AG04450 (cell line): ENCODE results near the gene IRX3. TPM values are rescaled to one million over a fixed set of nuclear protein-coding genes. Genes with fewer than 3 reads are reported as not detected.

Source experiments
- CTCF ChIA-PET: fragments of 300-600, 350-600 bp; formaldehyde crosslinking; extraction: SDS; loops from one replicate; lab custom pipeline; 2022; ENCODE audit warnings: antibody characterized with exemption, inconsistent platforms; lab: Charles Lee
- POLR2A ChIA-PET: fragments of 350-600 bp; formaldehyde crosslinking; extraction: SDS; loops from one replicate; lab custom pipeline; 2021; ENCODE audit warnings: antibody characterized with exemption, inconsistent platforms; lab: Yijun Ruan, JAX
- DNase-seq: peaks from one replicate; pipeline ENCODE4 v3.0.0-alpha.2; 2011; ENCODE audit warnings: low read depth, low spot score
- H3K27ac ChIP-seq: one replicate; pipeline ENCODE4 v1.5.1; 2012; ENCODE audit warnings: low read depth, low read length, control low read depth
- H3K27me3 ChIP-seq: one replicate; pipeline ENCODE4 v1.6.0; 2012; ENCODE audit warnings: low read length; ENCODE audit not compliant: control insufficient read depth, insufficient read depth
- H3K4me3 ChIP-seq: 2 replicates; pipeline ENCODE4 v1.5.1; 2011; ENCODE audit warnings: mild to moderate bottlenecking, low read depth, low read length, control low read depth
- H3K9me3 ChIP-seq: 2 replicates; pipeline ENCODE4 v1.5.1; 2012; ENCODE audit warnings: low read length; ENCODE audit not compliant: control insufficient read depth, insufficient read depth
- polyA plus RNA-seq: library from polyadenylated mRNA; depleted of rRNA; stranded (reverse); fragments of >200 nt; gene quantifications from 2 replicates; pipeline ENCODE4 v1.2.3, GENCODE V29; 2011
- TF ChIP-seq, protein P1 (sequence below): IDR thresholded peaks from 2 replicates; pipeline ENCODE4 v1.5.1; 2011; ENCODE audit warnings: low read depth, low read length, control low read depth, inconsistent platforms

The IRX3 gene
- polyA plus RNA-seq, 1 experiment, result not detected

DNA sequence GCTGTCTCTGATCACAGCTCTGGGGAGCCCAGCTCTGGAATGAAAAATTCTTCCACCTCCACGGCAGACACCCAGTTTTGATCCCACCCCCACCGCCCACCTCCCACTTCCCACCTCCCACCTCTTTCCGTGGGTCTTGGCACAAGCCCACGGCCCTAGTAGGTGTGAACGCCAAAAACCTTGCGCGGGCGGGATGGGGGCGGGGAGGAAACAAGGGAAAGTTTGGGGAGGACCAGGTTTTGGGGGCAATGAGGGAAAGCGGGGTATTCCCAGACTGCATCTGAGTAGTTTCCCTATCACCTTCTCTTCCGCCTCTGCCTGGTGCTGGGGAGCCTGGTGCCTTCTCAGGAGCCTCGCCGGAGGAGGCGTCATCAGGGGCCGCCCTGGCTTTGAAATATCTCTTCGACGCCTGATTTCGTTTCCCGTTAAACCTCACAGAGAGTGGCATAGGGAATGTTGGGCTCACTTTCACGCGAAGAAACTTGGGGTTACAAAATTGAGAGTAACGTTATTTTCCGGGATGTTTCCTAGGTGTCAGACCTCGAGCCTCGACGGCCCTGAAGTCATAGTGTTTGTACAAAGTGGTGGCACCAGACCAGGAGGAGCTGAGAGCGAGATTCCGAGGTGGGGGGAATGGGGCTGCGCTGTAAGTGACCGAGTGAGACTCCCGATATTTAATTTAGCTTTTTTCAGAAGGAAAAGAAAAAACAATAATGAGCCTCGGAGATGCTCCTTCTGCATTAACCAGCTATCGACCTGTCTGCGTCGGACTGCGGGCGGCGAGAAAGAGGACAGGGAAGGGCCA is 1.6 kb upstream of the IRX3 start:
- CTCF ChIA-PET, result no interaction called here
- no peak for DNase-seq
- POLR2A ChIA-PET, result no interaction called here

DNA sequence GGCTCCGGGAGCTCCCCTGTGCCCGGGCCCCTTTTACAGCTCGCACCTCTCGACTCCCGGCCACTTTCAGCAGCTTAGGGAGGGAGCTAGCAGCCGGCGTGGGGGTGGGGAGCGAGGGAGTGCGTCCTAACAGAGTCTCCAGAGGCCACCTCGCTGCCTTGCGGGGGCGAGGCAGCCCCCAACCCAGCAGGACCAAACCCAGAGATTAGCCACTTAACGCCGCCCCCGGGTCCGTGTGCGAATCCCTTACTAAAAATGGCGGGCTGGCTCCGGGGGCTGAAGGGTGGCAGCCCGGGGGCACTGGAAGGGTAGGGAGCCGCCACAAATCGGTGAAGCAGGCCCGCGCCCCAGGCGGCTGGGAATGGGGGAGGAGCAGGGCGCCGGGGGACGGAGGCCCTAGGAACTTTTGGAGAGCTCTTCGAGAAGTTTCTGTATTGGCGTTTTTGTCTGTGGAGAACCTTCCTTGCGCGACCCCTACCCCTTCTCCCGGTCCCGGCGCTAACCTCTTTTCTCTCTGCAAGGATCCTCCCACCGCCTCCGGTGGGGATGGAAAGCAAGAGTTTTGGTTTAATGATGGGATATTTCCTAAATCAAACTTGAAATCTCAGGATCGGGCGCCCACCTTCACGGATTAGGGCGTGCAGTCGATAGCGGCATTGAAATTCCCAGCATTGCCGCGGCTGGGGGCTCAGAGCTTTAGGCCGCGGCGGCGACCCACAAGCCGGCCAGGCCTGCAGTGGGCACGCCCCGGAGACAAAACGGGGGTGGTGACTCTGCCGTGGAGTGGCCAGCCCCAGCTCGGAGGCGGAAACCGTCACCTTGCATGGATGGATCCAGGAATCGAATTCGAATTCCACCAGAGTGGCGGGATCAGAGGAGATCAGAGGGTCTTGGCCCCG is 793 bp upstream of the IRX3 start:
- ChIA-PET POLR2A (no interaction called here), CTCF (no interaction called here)
- Histone ChIP-seq H3K27me3 (peaks cover 82% of the 10 kb centered on the region), H3K9me3 (peaks cover 14% of the 10 kb centered on the region; the same call in 1 of the 2 replicates), H3K27ac (no peak overlapping the region), H3K4me3 (no peak overlapping the region; the same call in 1 of the 2 replicates)
- TF ChIP-seq, protein P1, sequence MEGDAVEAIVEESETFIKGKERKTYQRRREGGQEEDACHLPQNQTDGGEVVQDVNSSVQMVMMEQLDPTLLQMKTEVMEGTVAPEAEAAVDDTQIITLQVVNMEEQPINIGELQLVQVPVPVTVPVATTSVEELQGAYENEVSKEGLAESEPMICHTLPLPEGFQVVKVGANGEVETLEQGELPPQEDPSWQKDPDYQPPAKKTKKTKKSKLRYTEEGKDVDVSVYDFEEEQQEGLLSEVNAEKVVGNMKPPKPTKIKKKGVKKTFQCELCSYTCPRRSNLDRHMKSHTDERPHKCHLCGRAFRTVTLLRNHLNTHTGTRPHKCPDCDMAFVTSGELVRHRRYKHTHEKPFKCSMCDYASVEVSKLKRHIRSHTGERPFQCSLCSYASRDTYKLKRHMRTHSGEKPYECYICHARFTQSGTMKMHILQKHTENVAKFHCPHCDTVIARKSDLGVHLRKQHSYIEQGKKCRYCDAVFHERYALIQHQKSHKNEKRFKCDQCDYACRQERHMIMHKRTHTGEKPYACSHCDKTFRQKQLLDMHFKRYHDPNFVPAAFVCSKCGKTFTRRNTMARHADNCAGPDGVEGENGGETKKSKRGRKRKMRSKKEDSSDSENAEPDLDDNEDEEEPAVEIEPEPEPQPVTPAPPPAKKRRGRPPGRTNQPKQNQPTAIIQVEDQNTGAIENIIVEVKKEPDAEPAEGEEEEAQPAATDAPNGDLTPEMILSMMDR, result no peak
- no peak for DNase-seq

More for the DNA sequence above, 1.6 kb upstream of the IRX3 start:
- no peak overlapping the region for H3K4me3 ChIP-seq
- TF ChIP-seq, protein P1, result no peak
- peaks cover 14% of the 10 kb centered on the region; the same call in 1 of the 2 replicates for H3K9me3 ChIP-seq
- peaks cover 79% of the 10 kb centered on the region for H3K27me3 ChIP-seq
- H3K27ac ChIP-seq, result no peak overlapping the region

DNA sequence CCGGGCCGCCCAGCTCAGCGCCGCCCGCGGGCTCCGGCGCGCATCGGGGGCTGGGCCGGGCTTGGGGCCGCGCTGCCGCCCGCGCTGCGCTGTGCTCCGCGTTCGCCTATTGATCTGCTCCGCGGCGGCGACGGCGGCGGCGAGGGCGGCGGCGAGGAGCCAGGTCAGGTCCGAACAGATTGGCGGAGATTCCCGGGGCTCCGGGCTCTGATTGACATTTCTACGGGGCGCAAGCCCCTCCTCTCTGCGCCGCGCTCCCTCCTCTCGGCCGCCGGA is 559 bp downstream of the IRX3 start:
- ChIA-PET CTCF (no interaction called here), POLR2A (no interaction called here)
- H3K27ac ChIP-seq, result no peak overlapping the region
- H3K4me3 ChIP-seq, result peak overlapping the region; percentile 55
- peaks cover 86% of the 10 kb centered on the region for H3K27me3 ChIP-seq
- TF ChIP-seq, protein P1, result no peak
- DNase-seq, result no peak
- H3K9me3 ChIP-seq, result peaks cover 13% of the 10 kb centered on the region; the same call in 1 of the 2 replicates

DNA sequence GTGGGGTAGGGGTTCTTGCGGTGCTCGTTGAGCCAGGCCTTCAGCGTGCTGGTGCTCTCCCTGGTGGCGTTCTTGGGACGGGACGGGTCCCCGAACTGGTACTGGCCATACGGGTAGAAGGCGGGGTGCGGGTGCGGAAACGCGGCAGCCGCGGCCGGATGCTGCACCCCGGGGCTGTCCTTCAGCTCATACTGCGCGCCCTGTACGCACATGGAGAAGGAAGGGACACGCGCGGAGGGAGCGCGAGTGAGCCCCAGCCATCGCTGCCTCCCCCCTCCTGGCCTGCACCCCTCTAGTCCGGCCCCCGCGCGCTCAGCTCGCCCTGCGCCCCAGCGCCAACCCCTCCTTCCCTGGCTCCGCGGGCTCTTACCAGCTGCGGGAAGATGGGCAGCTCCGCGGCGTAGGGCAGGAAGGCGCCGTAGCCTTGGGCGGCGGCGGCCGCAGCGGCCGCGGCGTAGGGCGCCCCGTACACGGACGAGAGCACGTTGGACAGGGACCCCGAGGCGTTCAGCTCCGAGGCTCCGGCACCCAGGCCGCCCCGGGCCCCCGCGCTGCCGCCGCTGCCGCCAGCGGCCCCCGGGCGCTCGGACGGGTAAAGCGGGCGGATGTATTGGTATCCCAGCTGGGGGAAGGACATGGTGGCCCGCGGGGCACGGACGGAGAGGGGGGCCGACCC is 1.0 kb downstream of the IRX3 start:
- peaks cover 12% of the 10 kb centered on the region; the same call in 1 of the 2 replicates for H3K9me3 ChIP-seq
- peaks cover 86% of the 10 kb centered on the region for H3K27me3 ChIP-seq
- H3K4me3 ChIP-seq, result no peak overlapping the region
- no peak for DNase-seq
- TF ChIP-seq, protein P1, result no peak
- H3K27ac ChIP-seq, result no peak overlapping the region
- ChIA-PET POLR2A (no interaction called here), CTCF (no interaction called here)
